Suprapubic skin (tissue), 4 donors: ENCODE data around the gene NFYA. TPM values are rescaled to one million over a fixed set of nuclear protein-coding genes. Genes with fewer than 3 reads are reported as not detected.

Experiments used
- DNase-seq, 2 donors: peaks; one replicate each; pipeline ENCODE4 v3.0.0-alpha.2; 2019; ENCODE audit warnings: low spot score in 2 of 2
- H3K27ac ChIP-seq: fragments of 200-600 bp; sonication (generic); one replicate; pipeline ENCODE4 v1.5.1; 2019
- H3K27me3 ChIP-seq: fragments of 200-600 bp; sonication (generic); one replicate; pipeline ENCODE4 v1.5.1; 2019
- H3K36me3 ChIP-seq: fragments of 200-600 bp; sonication (generic); one replicate; pipeline ENCODE4 v1.5.1; 2019
- H3K4me1 ChIP-seq: fragments of 200-600 bp; sonication (generic); one replicate; pipeline ENCODE4 v1.5.1; 2019
- H3K4me3 ChIP-seq: fragments of 200-600 bp; sonication (generic); one replicate; pipeline ENCODE4 v1.5.1; 2019; ENCODE audit warnings: mild to moderate bottlenecking
- H3K9me3 ChIP-seq: fragments of 200-600 bp; sonication (generic); one replicate; pipeline ENCODE4 v1.5.1; 2019
- EP300 ChIP-seq: sonication (generic); formaldehyde crosslinking; IDR thresholded peaks from one replicate; pipeline ENCODE4 v1.6.1; 2017; ENCODE audit warnings: antibody characterized with exemption
- POLR2A ChIP-seq, 2 donors: fragments of 450-650 bp; IDR thresholded peaks; one replicate each; pipeline ENCODE4 v1.6.1; 2017; ENCODE audit warnings: antibody characterized with exemption in 2 of 2, mild to moderate bottlenecking in 2 of 2, moderate library complexity in 2 of 2
- POLR2AphosphoS5 ChIP-seq, 3 donors: sonication (generic); formaldehyde crosslinking; IDR thresholded peaks; one replicate each; pipeline ENCODE4 v1.6.1; 2017; ENCODE audit warnings: antibody characterized with exemption in 3 of 3
- WGBS: methylation state at CpG from one replicate; pipeline ENCODE4 v1.1.5; 2018; 5-methylcytosine and 5-hydroxymethylcytosine counted together
- total RNA-seq, 4 donors: library from RNA; depleted of rRNA; stranded (reverse); fragments of >200 nt; gene quantifications; one replicate each; pipeline ENCODE4 v1.1.0, GENCODE V29; 2016
- TF ChIP-seq, protein P1 (sequence below), 2 donors: fragments of 200-600 bp in 1 of 2; fragments of 450-650 bp in 1 of 2; sonication (generic) in 1 of 2; IDR thresholded peaks; one replicate each; pipeline ENCODE4 v1.5.1; 2016 to 2019; ENCODE audit warnings: antibody characterized with exemption in 2 of 2, mild to moderate bottlenecking in 1 of 2, moderate library complexity in 1 of 2

The NFYA gene
- total RNA-seq, 4 donors from 2014 or later, result 19.7 to 33.0 (median 24.2) TPM

DNA sequence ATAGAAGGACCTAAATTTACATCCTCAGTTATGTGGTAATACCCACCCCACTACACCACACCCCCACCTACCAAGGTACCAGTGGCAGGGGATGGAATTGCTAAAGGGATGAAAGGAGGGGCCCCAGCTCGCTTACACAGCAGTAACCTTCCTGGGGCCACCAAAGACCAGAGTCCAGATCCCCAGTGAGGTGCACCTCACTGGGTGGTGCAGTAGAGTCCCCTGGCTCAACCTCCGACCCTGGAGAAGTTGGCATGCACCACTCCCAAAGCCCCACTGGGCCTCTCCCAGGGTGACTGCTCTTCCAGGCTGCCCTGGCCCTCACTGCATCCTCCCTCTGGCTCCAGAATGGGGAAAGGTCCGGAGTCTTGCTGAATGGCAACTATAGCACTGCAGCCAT, 34.6 kb upstream of the NFYA start:
- WGBS, result 91% methylated on average over 2 of the region's 3 CpGs
- TF ChIP-seq, protein P1, sequence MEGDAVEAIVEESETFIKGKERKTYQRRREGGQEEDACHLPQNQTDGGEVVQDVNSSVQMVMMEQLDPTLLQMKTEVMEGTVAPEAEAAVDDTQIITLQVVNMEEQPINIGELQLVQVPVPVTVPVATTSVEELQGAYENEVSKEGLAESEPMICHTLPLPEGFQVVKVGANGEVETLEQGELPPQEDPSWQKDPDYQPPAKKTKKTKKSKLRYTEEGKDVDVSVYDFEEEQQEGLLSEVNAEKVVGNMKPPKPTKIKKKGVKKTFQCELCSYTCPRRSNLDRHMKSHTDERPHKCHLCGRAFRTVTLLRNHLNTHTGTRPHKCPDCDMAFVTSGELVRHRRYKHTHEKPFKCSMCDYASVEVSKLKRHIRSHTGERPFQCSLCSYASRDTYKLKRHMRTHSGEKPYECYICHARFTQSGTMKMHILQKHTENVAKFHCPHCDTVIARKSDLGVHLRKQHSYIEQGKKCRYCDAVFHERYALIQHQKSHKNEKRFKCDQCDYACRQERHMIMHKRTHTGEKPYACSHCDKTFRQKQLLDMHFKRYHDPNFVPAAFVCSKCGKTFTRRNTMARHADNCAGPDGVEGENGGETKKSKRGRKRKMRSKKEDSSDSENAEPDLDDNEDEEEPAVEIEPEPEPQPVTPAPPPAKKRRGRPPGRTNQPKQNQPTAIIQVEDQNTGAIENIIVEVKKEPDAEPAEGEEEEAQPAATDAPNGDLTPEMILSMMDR (IDR thresholded peaks at IDR 0.05), result no peak
- TF ChIP-seq POLR2AphosphoS5 (IDR thresholded peaks at IDR 0.05) (no peak), EP300 (no peak), POLR2A (IDR thresholded peaks at IDR 0.05) (no peak)
- Histone ChIP-seq H3K27me3 (no peaks in the 10 kb centered on the region), H3K4me3 (no peak overlapping the region), H3K4me1 (peaks cover 8% of the 10 kb centered on the region), H3K36me3 (no peaks in the 10 kb centered on the region), H3K9me3 (no peaks in the 10 kb centered on the region), H3K27ac (no peak overlapping the region)
- peak in 1 of 2 donors; percentile 24 for DNase-seq

DNA sequence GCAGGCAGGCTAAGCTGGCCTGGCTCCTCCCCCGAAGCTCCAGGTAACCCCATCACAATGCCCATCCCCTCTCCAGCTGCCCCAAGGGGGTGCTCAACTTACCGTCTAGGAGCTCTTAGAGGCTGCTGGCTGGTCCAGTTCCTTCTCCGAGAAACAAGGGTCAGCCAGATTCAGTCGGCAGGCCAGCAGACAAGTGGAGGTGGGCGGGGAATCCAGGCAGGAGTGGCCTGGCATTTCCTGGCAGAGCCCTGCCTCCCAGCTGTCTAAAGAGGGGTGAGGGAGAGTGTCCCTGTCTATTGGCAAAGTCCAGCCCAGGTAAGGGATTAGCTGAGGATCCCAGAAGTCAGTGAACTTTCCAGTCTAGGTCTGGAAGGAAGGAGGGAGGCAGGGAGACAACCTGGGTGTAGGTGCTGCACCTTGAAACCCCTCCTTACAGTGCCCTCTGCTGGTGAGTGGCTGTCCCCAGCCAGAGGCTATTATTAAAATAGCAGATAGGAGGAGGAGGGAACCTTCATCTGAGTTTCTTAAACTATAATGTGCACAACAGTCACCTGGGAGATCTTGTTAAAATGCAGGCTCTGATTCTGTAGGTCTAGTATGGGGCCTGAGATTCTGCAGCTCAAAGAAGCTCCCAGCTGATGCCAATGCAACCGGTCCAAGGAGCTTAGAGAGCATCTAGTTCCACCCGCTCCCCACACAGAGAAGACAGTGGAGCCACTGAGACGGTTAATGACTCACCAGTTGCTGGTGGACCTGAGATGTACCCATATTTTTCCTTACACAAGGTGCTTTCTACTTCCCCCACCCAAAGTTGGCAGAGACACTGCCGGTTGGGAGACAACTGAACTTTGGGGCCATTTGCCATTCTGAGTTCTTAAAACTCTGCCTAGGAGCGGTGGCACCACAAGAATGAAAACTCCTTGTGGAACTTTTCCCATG, 33.4 kb upstream of the NFYA start, which contains the start of gene UNC5CL:
TSS of gene UNC5CL (minus strand) at position 162 of the 939 bp plus-strand sequence. CDS start 4,147 bp downstream, outside the sequence.
- H3K27ac ChIP-seq, result no peak within 1 kb of the TSS
- H3K27me3 ChIP-seq, result no peaks in the 10 kb centered on the region
- TF ChIP-seq EP300, result no peak
- TF ChIP-seq, protein P1 (IDR thresholded peaks at IDR 0.05), result peak in 1 of 2 donors; percentile 64
- no peak within 1 kb of the TSS for H3K4me3 ChIP-seq
- no peaks in the 10 kb centered on the region for H3K36me3 ChIP-seq
- H3K4me1 ChIP-seq, result peaks cover 8% of the 10 kb centered on the region
- peak in 1 of 2 donors; percentile 46 for DNase-seq
- H3K9me3 ChIP-seq, result no peaks in the 10 kb centered on the region
- 82% methylated on average over 10 of the region's 10 CpGs for WGBS

DNA sequence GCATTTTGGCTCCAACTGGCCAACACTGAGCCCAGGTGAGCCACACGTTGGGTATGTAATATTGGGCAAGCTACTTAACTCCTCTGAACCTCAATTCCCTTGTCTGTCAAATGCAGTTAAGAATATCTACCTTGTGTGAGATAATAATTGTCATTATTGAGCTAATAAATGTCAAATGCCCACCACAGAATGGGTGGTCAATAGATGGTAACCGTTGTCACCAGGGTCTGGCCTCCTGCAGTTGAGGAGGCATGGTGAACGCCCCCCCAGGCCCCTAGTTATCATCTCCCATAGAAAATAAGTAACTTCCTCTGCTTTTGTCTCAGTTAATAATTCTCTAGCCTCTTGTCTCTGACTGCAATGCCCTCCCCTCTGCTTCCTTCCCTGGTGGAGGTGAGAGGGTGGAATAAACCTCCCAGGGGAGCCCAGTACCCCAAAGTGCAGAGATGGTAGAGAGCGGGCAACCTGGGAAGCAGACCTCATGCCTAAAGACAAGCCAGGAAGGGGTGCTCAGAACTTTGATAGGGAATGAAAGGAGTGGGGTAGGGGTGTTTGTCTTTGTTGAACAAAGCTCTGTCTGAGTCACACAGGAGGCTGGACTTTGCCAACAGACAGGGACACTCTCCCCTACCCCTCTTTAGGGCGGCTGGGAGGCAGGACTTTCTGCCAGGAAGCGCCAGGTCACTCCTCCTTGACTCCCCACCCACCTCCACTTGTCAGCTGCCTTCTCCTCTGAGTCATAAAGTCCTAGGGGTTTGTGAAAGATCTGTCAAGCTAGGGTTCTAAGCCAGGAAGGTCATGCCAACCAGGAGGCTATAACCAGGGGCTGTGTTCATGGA, 32.5 kb upstream of the NFYA start:
- no peaks in the 10 kb centered on the region for H3K36me3 ChIP-seq
- TF ChIP-seq EP300 (no peak), POLR2AphosphoS5 (IDR thresholded peaks at IDR 0.05) (no peak), POLR2A (IDR thresholded peaks at IDR 0.05) (no peak)
- TF ChIP-seq, protein P1 (IDR thresholded peaks at IDR 0.05), result no peak
- no peaks in the 10 kb centered on the region for H3K27me3 ChIP-seq
- H3K4me1 ChIP-seq, result peaks cover 8% of the 10 kb centered on the region
- no peaks in the 10 kb centered on the region for H3K9me3 ChIP-seq
- DNase-seq, result peak in 1 of 2 donors; percentile 31
- H3K4me3 ChIP-seq, result no peak overlapping the region
- WGBS, result 70% methylated on average over 6 of the region's 6 CpGs
- H3K27ac ChIP-seq, result no peak overlapping the region

DNA sequence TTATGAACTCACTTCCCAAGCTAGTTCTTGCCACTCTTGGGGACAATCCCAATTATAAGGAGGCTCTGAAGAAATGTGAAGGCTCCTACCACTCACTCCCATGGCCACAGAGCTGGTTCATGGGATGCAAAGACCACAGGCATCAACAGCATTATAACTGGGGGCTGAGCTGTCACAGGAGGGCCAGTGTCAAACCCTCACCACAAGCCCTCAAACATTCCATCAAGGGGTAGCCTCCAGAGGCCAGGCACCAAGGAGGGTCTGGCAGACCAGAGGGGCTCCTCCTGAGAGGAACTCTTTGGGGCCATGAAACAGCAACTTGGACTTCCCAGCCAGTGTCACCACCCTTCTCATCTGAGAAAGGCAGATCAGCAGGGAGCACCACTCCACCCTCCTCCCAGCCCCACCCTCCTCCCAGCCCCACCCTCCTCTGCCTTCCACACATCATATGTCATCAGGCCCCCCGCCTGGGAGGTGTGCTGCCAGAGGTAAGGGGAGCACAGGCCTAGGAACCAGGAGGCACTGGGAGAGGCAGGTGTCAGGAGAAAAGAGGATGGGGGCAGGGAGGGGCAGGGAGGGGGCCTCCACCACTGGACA, 31.7 kb upstream of the NFYA start:
- Histone ChIP-seq H3K4me3 (no peak overlapping the region), H3K27me3 (no peaks in the 10 kb centered on the region), H3K36me3 (no peaks in the 10 kb centered on the region), H3K9me3 (no peaks in the 10 kb centered on the region), H3K27ac (no peak overlapping the region), H3K4me1 (peaks cover 8% of the 10 kb centered on the region)
- TF ChIP-seq, protein P1 (IDR thresholded peaks at IDR 0.05), result no peak
- TF ChIP-seq EP300, result no peak
- no peak for TF ChIP-seq POLR2A (IDR thresholded peaks at IDR 0.05)
- TF ChIP-seq POLR2AphosphoS5 (IDR thresholded peaks at IDR 0.05), result no peak
- DNase-seq, result peak in 1 of 2 donors; percentile 31
- 50% methylated on average over 1 of the region's 1 CpG for WGBS
